Keratinocyte (primary cell): ENCODE measurements around the gene NAA50.

Source experiments
- EZH2 ChIP-seq: IDR thresholded peaks from one replicate; pipeline ENCODE4 v1.6.1; 2012; ENCODE audit warnings: inconsistent platforms, mild to moderate bottlenecking, low read length, moderate library complexity
- TF ChIP-seq, protein P1 (sequence below), 3 experiments: IDR thresholded peaks in 1 of 3; conservative IDR thresholded peaks in 1 of 3; optimal IDR thresholded peaks in 1 of 3; 2 replicates in 2 of 3; 3 replicates in 1 of 3; pipeline versions ENCODE3 to v1.5.1; 2011; ENCODE audit warnings: low read length in 3 of 3, mild to moderate bottlenecking in 3 of 3, moderate library complexity in 2 of 3, control low read depth in 1 of 3, inconsistent platforms in 1 of 3; ENCODE audit not compliant: insufficient read depth in 2 of 3; ENCODE audit errors: extremely low read depth in 1 of 3

DNA sequence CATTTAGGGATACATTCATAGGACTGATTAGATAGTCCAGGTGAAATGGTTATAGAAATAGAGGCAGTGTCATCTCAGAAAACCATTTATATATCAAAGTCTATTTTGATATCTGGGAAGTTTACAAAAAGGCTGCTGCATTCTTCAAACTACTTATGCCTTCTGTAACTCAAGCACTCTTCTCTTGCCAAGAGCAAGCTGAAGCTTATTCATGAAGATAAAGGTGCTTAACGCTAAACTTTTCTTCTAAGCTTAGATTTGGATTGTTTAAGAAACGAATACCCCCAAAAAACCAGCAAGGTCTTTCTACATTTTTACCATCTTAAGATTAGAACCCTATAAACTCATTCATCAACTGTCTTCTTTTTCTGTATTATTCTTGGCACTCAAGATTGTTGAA is 26.3 kb downstream of the NAA50 start:
- TF ChIP-seq, protein P1, sequence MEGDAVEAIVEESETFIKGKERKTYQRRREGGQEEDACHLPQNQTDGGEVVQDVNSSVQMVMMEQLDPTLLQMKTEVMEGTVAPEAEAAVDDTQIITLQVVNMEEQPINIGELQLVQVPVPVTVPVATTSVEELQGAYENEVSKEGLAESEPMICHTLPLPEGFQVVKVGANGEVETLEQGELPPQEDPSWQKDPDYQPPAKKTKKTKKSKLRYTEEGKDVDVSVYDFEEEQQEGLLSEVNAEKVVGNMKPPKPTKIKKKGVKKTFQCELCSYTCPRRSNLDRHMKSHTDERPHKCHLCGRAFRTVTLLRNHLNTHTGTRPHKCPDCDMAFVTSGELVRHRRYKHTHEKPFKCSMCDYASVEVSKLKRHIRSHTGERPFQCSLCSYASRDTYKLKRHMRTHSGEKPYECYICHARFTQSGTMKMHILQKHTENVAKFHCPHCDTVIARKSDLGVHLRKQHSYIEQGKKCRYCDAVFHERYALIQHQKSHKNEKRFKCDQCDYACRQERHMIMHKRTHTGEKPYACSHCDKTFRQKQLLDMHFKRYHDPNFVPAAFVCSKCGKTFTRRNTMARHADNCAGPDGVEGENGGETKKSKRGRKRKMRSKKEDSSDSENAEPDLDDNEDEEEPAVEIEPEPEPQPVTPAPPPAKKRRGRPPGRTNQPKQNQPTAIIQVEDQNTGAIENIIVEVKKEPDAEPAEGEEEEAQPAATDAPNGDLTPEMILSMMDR (optimal IDR thresholded peaks at IDR 0.05 in 1 of 3, IDR thresholded peaks at IDR 0.05 in 1 of 3, conservative IDR thresholded peaks at IDR 0.05 in 1 of 3; ENCODE audit: extremely low read depth in 1 of 3, insufficient read depth in 2 of 3, low read length in 3 of 3) = no peak
- no peak for TF ChIP-seq EZH2
